ENCODE results near the gene ADAMTS9. TPM values are rescaled to one million over a fixed set of nuclear protein-coding genes. Genes with fewer than 3 reads are reported as not detected.

Gene ADAMTS9
- total RNA-seq, 2 experiments from 2014 or later, result not detected

GRCh38 chr3:64644483-64644882 lies 43.3 kb downstream of the ADAMTS9 start:
- H3K27me3 Mint-ChIP-seq, result no peaks in the 10 kb centered on the region
- intact Hi-C loops (cut with DNase I, micrococcal nuclease), result no loop called here
- no peak overlapping the region for H3K27ac Mint-ChIP-seq
- H3K9me3 Mint-ChIP-seq, result no peaks in the 10 kb centered on the region
- DNase-seq (no peak), ATAC-seq (ENCODE audit: poor library complexity) (no peak)
- H3K4me3 Mint-ChIP-seq, result no peak overlapping the region
- Histone ChIP-seq H3K36me3 (ENCODE audit: insufficient read depth, low read length) (no peaks in the 10 kb centered on the region), H3K27ac (ENCODE audit: low read depth in 1 of 2, low read length in 2 of 2) (no peak overlapping the region), H3K4me1 (ENCODE audit: insufficient read depth, low read length) (no peaks in the 10 kb centered on the region), H3K4me3 (ENCODE audit: low read length) (no peak overlapping the region), H3K27me3 (ENCODE audit: control insufficient read depth in 1 of 2, insufficient read depth in 2 of 2, low read length in 2 of 2) (no peaks in the 10 kb centered on the region), H3K9me3 (ENCODE audit: control insufficient read depth in 1 of 2, insufficient read depth in 1 of 2, low read length in 2 of 2) (peaks cover 0 to 4% of the 10 kb centered on the region in 2 experiments)
- CTCF ChIA-PET, result no interaction called here
- TF ChIP-seq, protein P1, sequence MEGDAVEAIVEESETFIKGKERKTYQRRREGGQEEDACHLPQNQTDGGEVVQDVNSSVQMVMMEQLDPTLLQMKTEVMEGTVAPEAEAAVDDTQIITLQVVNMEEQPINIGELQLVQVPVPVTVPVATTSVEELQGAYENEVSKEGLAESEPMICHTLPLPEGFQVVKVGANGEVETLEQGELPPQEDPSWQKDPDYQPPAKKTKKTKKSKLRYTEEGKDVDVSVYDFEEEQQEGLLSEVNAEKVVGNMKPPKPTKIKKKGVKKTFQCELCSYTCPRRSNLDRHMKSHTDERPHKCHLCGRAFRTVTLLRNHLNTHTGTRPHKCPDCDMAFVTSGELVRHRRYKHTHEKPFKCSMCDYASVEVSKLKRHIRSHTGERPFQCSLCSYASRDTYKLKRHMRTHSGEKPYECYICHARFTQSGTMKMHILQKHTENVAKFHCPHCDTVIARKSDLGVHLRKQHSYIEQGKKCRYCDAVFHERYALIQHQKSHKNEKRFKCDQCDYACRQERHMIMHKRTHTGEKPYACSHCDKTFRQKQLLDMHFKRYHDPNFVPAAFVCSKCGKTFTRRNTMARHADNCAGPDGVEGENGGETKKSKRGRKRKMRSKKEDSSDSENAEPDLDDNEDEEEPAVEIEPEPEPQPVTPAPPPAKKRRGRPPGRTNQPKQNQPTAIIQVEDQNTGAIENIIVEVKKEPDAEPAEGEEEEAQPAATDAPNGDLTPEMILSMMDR (IDR thresholded peaks at IDR 0.05), result no peak
- no peaks in the 10 kb centered on the region for H3K4me1 Mint-ChIP-seq (ENCODE audit: low read depth)
- H3K36me3 Mint-ChIP-seq (ENCODE audit: low read depth), result no peaks in the 10 kb centered on the region
- POLR2A ChIA-PET, result no interaction called here

GRCh38 chr3:64642327-64643151 lies 45.3 kb downstream of the ADAMTS9 start:
- intact Hi-C loops (cut with DNase I, micrococcal nuclease), result no loop called here

GRCh38 chr3:64638981-64639481 lies 48.8 kb downstream of the ADAMTS9 start:
- DNase-seq (no peak), ATAC-seq (ENCODE audit: poor library complexity) (no peak)
- Histone ChIP-seq H3K27ac (ENCODE audit: low read depth in 1 of 2, low read length in 2 of 2) (no peak overlapping the region), H3K4me3 (ENCODE audit: low read length) (no peak overlapping the region), H3K36me3 (ENCODE audit: insufficient read depth, low read length) (no peaks in the 10 kb centered on the region), H3K4me1 (ENCODE audit: insufficient read depth, low read length) (no peaks in the 10 kb centered on the region), H3K27me3 (ENCODE audit: control insufficient read depth in 1 of 2, insufficient read depth in 2 of 2, low read length in 2 of 2) (no peaks in the 10 kb centered on the region), H3K9me3 (ENCODE audit: control insufficient read depth in 1 of 2, insufficient read depth in 1 of 2, low read length in 2 of 2) (peaks cover 0 to 6% of the 10 kb centered on the region in 2 experiments)
- H3K9me3 Mint-ChIP-seq, result peaks cover 2% of the 10 kb centered on the region
- H3K27me3 Mint-ChIP-seq, result no peaks in the 10 kb centered on the region
- ChIA-PET CTCF (interaction anchor here (0.7 kb wide), 1 partner anchor 1447 kb away, joined by 4 read pairs; no protein-coding TSS in a partner anchor), POLR2A (no interaction called here)
- H3K4me3 Mint-ChIP-seq, result no peak overlapping the region
- intact Hi-C loops (cut with DNase I, micrococcal nuclease), result no loop called here
- H3K4me1 Mint-ChIP-seq (ENCODE audit: low read depth), result no peaks in the 10 kb centered on the region
- no peaks in the 10 kb centered on the region for H3K36me3 Mint-ChIP-seq (ENCODE audit: low read depth)
- no peak overlapping the region for H3K27ac Mint-ChIP-seq
- TF ChIP-seq, protein P1 (IDR thresholded peaks at IDR 0.05), result no peak

More at GRCh38 chr3:64642327-64643151, 45.3 kb downstream of the ADAMTS9 start:
- ATAC-seq (ENCODE audit: poor library complexity), result no peak
- no peaks in the 10 kb centered on the region for H3K36me3 Mint-ChIP-seq (ENCODE audit: low read depth)
- no peak overlapping the region for H3K4me3 Mint-ChIP-seq
- Histone ChIP-seq H3K27ac (ENCODE audit: low read depth in 1 of 2, low read length in 2 of 2) (no peak overlapping the region), H3K4me1 (ENCODE audit: insufficient read depth, low read length) (no peaks in the 10 kb centered on the region), H3K27me3 (ENCODE audit: control insufficient read depth in 1 of 2, insufficient read depth in 2 of 2, low read length in 2 of 2) (no peaks in the 10 kb centered on the region), H3K36me3 (ENCODE audit: insufficient read depth, low read length) (no peaks in the 10 kb centered on the region), H3K4me3 (ENCODE audit: low read length) (no peak overlapping the region), H3K9me3 (ENCODE audit: control insufficient read depth in 1 of 2, insufficient read depth in 1 of 2, low read length in 2 of 2) (peaks cover 0 to 4% of the 10 kb centered on the region in 2 experiments)
- POLR2A ChIA-PET, result no interaction called here
- H3K9me3 Mint-ChIP-seq, result no peaks in the 10 kb centered on the region
- H3K27me3 Mint-ChIP-seq, result no peaks in the 10 kb centered on the region
- H3K27ac Mint-ChIP-seq, result no peak overlapping the region
- no peaks in the 10 kb centered on the region for H3K4me1 Mint-ChIP-seq (ENCODE audit: low read depth)
- TF ChIP-seq, protein P1 (IDR thresholded peaks at IDR 0.05), result no peak
- DNase-seq, result no peak
- CTCF ChIA-PET, result no interaction called here

Measured in CD4-positive, alpha-beta T cell (primary cell).